Natural killer cell (primary cell): ENCODE results near the gene PHETA1. TPM values are rescaled to one million over a fixed set of nuclear protein-coding genes. Genes with fewer than 3 reads are reported as not detected.
A peak's percentile ranks its signal among the peaks of the same experiment; 100 is the strongest.

ENCODE experiments used
- ATAC-seq, 3 donors: fragments of 150-1000 bp in 2 of 3; fragments of 200-7000 bp in 1 of 3; cut with Tn5 transposase; 1 replicate in 1 of 3; 2 replicates in 2 of 3; pipeline ENCODE4 v1.10.0; 2021; ENCODE audit warnings: mild to moderate bottlenecking in 2 of 3, moderate library complexity in 2 of 3
- DNase-seq, 2 donors: peaks; one replicate each; pipeline versions ENCODE4 v3.0.0 to v3.0.0-alpha.2; 2013 to 2021; ENCODE audit warnings: mixed read lengths in 1 of 2
- H3K27ac ChIP-seq: one replicate; pipeline ENCODE4 v1.5.1; 2013; ENCODE audit warnings: mild to moderate bottlenecking, low read length
- H3K27me3 ChIP-seq: one replicate; pipeline ENCODE4 v1.6.1; 2013; ENCODE audit warnings: low read length; ENCODE audit not compliant: control insufficient read depth, insufficient read depth
- H3K36me3 ChIP-seq: one replicate; pipeline ENCODE4 v1.6.1; 2013; ENCODE audit warnings: low read length; ENCODE audit not compliant: control insufficient read depth, insufficient read depth
- H3K4me1 ChIP-seq: one replicate; pipeline ENCODE4 v1.6.1; 2013; ENCODE audit warnings: low read length; ENCODE audit not compliant: control insufficient read depth, insufficient read depth
- H3K4me3 ChIP-seq: one replicate; pipeline ENCODE4 v1.5.1; 2013; ENCODE audit warnings: low read length
- H3K9me3 ChIP-seq: one replicate; pipeline ENCODE4 v1.6.1; 2013; ENCODE audit warnings: low read length; ENCODE audit not compliant: control insufficient read depth, insufficient read depth
- H3K27ac Mint-ChIP-seq, 2 donors: one replicate each; pipeline ENCODE4 v1.8.0; 2022; ENCODE audit warnings: mild to moderate bottlenecking in 2 of 2, mixed read lengths in 2 of 2, moderate library complexity in 1 of 2
- H3K27me3 Mint-ChIP-seq, 2 donors: one replicate each; pipeline ENCODE4 v1.8.0; 2022; ENCODE audit warnings: low read depth in 2 of 2, mixed read lengths in 2 of 2
- H3K36me3 Mint-ChIP-seq: one replicate; pipeline ENCODE4 v1.8.0; 2022; ENCODE audit warnings: mixed read lengths
- H3K4me1 Mint-ChIP-seq, 2 donors: one replicate each; pipeline ENCODE4 v1.8.0; 2022; ENCODE audit warnings: mixed read lengths in 2 of 2
- H3K4me3 Mint-ChIP-seq: one replicate; pipeline ENCODE4 v1.8.0; 2022; ENCODE audit warnings: mild to moderate bottlenecking, moderate library complexity, mixed read lengths
- H3K9me3 Mint-ChIP-seq, 2 donors: one replicate each; pipeline ENCODE4 v1.8.0; 2022; ENCODE audit warnings: mixed read lengths in 2 of 2
- CTCF ChIP-seq: fragments of 200-600 bp; IDR thresholded peaks from one replicate; pipeline ENCODE4 v1.8.0; 2022; ENCODE audit warnings: antibody characterized with exemption
- whole genome bisulfite sequencing: methylation state at CpG from one replicate; pipeline ENCODE4 v1.1.7; 2013; ENCODE audit warnings: missing lambda C conversion rate; ENCODE audit not compliant: insufficient coverage; 5-methylcytosine and 5-hydroxymethylcytosine counted together
- intact Hi-C: fragments of 100-400 bp; cut with micrococcal nuclease; formaldehyde crosslinking; loops from one replicate; pipeline ENCODE4 v1.14.2; 2022
- total RNA-seq, 4 donors: library from RNA; stranded (reverse); fragments of 120-200 nt in 1 of 4; gene quantifications; one replicate each; pipeline versions ENCODE4 v1.2.3 to v1.2.4, GENCODE V29; 2013 to 2022

The PHETA1 gene
- total RNA-seq, 3 donors from 2014 or later (not counting 1 experiment from before 2014, with no cell fraction given), result 3.4 to 3.8 (median 3.5) TPM

- Mint-ChIP-seq H3K27me3 (peaks cover 4 to 6% of the 10 kb centered on the region in 2 donors), H3K9me3 (no peaks in the 10 kb centered on the region), H3K4me1 (peaks cover 22 to 34% of the 10 kb centered on the region in 2 donors), H3K4me3 (no peak overlapping the region), H3K36me3 (no peaks in the 10 kb centered on the region), H3K27ac (no peak overlapping the region)
- ATAC-seq (no peak), DNase-seq (no peak)
- TF ChIP-seq CTCF, result no peak
- H3K4me1 ChIP-seq, result peaks cover 28% of the 10 kb centered on the region
- H3K27ac ChIP-seq, result no peak overlapping the region
- H3K9me3 ChIP-seq, result no peaks in the 10 kb centered on the region
- no peak overlapping the region for H3K4me3 ChIP-seq
- no peaks in the 10 kb centered on the region for H3K27me3 ChIP-seq
- intact Hi-C loops, result no loop called here
- H3K36me3 ChIP-seq, result no peaks in the 10 kb centered on the region
- WGBS, result 41% methylated on average over 13 of the region's 13 CpGs
Observed at GRCh38 chr12:111361073-111361716, 7.7 kb downstream of the PHETA1 start.

GRCh38 chr12:111360325-111360930, 8.5 kb downstream of the PHETA1 start:
- no peaks in the 10 kb centered on the region for H3K27me3 ChIP-seq
- H3K36me3 ChIP-seq, result no peaks in the 10 kb centered on the region
- peaks cover 4 to 6% of the 10 kb centered on the region in 2 donors for H3K27me3 Mint-ChIP-seq
- H3K4me1 Mint-ChIP-seq, result peaks cover 22 to 30% of the 10 kb centered on the region in 2 donors
- 53% methylated on average over 9 of the region's 9 CpGs for WGBS
- ATAC-seq, result no peak
- H3K9me3 ChIP-seq, result no peaks in the 10 kb centered on the region
- H3K27ac Mint-ChIP-seq, result no peak overlapping the region
- H3K9me3 Mint-ChIP-seq, result no peaks in the 10 kb centered on the region
- H3K36me3 Mint-ChIP-seq, result no peaks in the 10 kb centered on the region
- peak overlapping the region; percentile 4 for H3K4me3 Mint-ChIP-seq
- H3K4me3 ChIP-seq, result no peak overlapping the region
- TF ChIP-seq CTCF, result no peak
- peaks cover 31% of the 10 kb centered on the region for H3K4me1 ChIP-seq
- intact Hi-C loops, result no loop called here
- H3K27ac ChIP-seq, result no peak overlapping the region
- DNase-seq, result no peak

- WGBS, result 76% methylated on average over 5 of the region's 5 CpGs
- ATAC-seq, result no peak
- H3K27me3 Mint-ChIP-seq, result peaks cover 4 to 6% of the 10 kb centered on the region in 2 donors
Observed at GRCh38 chr12:111359914-111360276, 9.0 kb downstream of the PHETA1 start.

More at GRCh38 chr12:111359914-111360276, 9.0 kb downstream of the PHETA1 start:
- no peaks in the 10 kb centered on the region for H3K9me3 ChIP-seq
- DNase-seq, result no peak
- peaks cover 35% of the 10 kb centered on the region for H3K4me1 ChIP-seq
- Mint-ChIP-seq H3K4me3 (peak overlapping the region; percentile 4), H3K4me1 (peaks cover 22 to 30% of the 10 kb centered on the region in 2 donors), H3K9me3 (no peaks in the 10 kb centered on the region), H3K27ac (peak overlapping the region in 1 of 2 donors; percentile 66), H3K36me3 (no peaks in the 10 kb centered on the region)
- no peak overlapping the region for H3K4me3 ChIP-seq
- H3K27ac ChIP-seq, result no peak overlapping the region
- no peak for TF ChIP-seq CTCF
- intact Hi-C loops, result no loop called here
- no peaks in the 10 kb centered on the region for H3K27me3 ChIP-seq
- H3K36me3 ChIP-seq, result no peaks in the 10 kb centered on the region
